ENCODE measurements around the gene PHAF1. TPM values are rescaled to one million over a fixed set of nuclear protein-coding genes. Genes with fewer than 3 reads are reported as not detected.
A peak's percentile ranks its signal among the peaks of the same experiment; 100 is the strongest.

The PHAF1 gene
- total and polyA plus RNA-seq, 2 donors (not counting 1 experiment from before 2014, with no cell fraction given), result 18.8 to 20.7 TPM

DNA sequence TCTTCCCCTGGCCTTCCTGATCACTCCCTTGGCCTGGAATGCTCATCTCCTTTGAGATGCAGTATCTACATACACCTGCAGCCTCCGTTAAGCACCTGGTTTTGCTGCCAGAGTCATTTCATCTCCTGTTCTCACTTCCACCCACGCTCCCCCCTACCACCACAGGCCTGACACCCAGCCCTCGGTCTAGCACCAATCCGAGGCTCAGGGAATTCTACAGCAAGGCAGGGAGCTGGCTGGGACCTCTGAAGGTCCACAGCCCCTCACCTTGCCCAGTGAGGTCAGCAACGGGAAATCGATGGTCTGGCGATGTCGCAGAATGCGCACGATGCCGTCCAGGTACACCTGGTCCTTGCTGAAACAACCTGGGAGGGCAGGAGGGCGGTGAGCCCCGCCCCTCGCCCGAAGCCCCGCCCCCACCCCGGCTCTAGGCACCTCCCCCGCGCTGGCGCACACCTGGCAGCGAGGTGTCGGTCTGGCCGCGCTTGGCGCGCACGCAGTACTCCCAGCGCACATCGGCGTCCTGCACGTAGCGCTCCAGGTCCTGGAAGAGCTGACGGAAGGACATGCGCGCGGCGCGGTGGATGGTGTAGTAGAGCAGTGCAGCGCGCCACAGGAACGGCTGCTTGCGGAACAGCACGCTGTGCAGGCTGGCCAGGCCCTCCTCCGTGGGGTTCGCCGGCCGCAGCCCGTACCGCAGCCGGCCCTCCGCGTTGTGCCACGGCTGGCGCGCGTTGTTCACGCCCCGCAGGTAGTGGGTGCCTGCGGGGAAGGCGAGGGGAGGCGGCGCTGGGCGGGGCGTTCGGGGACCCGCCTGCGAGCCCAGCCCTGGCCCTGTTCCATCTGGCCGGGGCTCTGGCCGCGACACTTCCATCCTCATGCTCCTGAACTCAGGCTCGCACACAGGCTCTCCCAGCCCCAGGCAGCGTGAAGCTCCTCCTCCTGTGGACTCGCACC, 68.3 kb downstream of the PHAF1 start:
- Mint-ChIP-seq H3K4me1 (peaks cover 23% of the 10 kb centered on the region), H3K4me3 (peak overlapping the region; percentile 80), H3K27me3 (peaks cover 36% of the 10 kb centered on the region), H3K27ac (no peak overlapping the region), H3K9me3 (ENCODE audit: insufficient read depth) (no peaks in the 10 kb centered on the region)
- POLR2A ChIA-PET, result interaction anchor here (0.6 to 0.7 kb wide), 2 partner anchors 82 to 199 kb away, joined by 3 to 8 read pairs; no protein-coding TSS in a partner anchor
- WGBS (ENCODE audit: insufficient coverage), result 6% methylated on average over 73 of the region's 73 CpGs
- Histone ChIP-seq H3K36me3 (replicated peaks in 1 of 2; ENCODE audit: control extremely low read depth in 1 of 2, control insufficient read depth in 1 of 2, extremely low read depth in 1 of 2, insufficient read depth in 2 of 2, low read length in 1 of 2) (no peaks in the 10 kb centered on the region), H4K20me1 (ENCODE audit: control insufficient read depth, insufficient read depth, low read length, poor library complexity, severe bottlenecking) (peaks cover 4% of the 10 kb centered on the region), H3K4me2 (replicated peaks; ENCODE audit: low read depth, low read length, poor library complexity, severe bottlenecking) (peak overlapping the region; percentile 86), H3K4me1 (ENCODE audit: control insufficient read depth in 2 of 2, insufficient read depth in 2 of 2, low read length in 2 of 2) (peaks cover 31% of the 10 kb centered on the region in 2 donors), H3K27me3 (replicated peaks in 1 of 4; ENCODE audit: control extremely low read depth in 1 of 4, control insufficient read depth in 3 of 4, insufficient read depth in 4 of 4, low read length in 3 of 4) (peaks cover 0 to 61% (median 26%) of the 10 kb centered on the region in 4 experiments), H3K9ac (ENCODE audit: low read length) (peak overlapping the region; percentile 60), H3K27ac (ENCODE audit: low read length in 2 of 2) (no peak overlapping the region), H3K9me3 (ENCODE audit: control extremely low read depth in 1 of 3, control insufficient read depth in 2 of 3, insufficient read depth in 1 of 3, low read length in 2 of 3) (peaks cover 0 to 10% (median 0%) of the 10 kb centered on the region in 3 donors), H3K79me2 (ENCODE audit: control insufficient read depth, insufficient read depth, low read length) (no peaks in the 10 kb centered on the region), H3K4me3 (ENCODE audit: control extremely low read depth in 1 of 5, extremely low read depth in 1 of 5, insufficient read depth in 1 of 5, low read depth in 2 of 5, low read length in 4 of 5) (peak overlapping the region in 3 of 5 experiments; percentile 36 to 51 (median 49)), H2AFZ (ENCODE audit: insufficient read depth, low read depth, low read length, poor library complexity, severe bottlenecking) (peak overlapping the region; percentile 72)
- peak; percentile 68 for DNase-seq
- intact Hi-C loops (cut with micrococcal nuclease), result no loop called here
- CTCF ChIA-PET, result interaction anchor here (1.0 to 3.6 kb wide), 3 partner anchors 7 to 23 kb away, joined by 4 to 15 read pairs (median 6); no protein-coding TSS in a partner anchor
- ATAC-seq (ENCODE audit: low read depth), result peak; percentile 53
- TF ChIP-seq, protein P1, sequence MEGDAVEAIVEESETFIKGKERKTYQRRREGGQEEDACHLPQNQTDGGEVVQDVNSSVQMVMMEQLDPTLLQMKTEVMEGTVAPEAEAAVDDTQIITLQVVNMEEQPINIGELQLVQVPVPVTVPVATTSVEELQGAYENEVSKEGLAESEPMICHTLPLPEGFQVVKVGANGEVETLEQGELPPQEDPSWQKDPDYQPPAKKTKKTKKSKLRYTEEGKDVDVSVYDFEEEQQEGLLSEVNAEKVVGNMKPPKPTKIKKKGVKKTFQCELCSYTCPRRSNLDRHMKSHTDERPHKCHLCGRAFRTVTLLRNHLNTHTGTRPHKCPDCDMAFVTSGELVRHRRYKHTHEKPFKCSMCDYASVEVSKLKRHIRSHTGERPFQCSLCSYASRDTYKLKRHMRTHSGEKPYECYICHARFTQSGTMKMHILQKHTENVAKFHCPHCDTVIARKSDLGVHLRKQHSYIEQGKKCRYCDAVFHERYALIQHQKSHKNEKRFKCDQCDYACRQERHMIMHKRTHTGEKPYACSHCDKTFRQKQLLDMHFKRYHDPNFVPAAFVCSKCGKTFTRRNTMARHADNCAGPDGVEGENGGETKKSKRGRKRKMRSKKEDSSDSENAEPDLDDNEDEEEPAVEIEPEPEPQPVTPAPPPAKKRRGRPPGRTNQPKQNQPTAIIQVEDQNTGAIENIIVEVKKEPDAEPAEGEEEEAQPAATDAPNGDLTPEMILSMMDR (IDR thresholded peaks at IDR 0.05), result no peak
- TF ChIP-seq EZH2 (IDR thresholded peaks at IDR 0.05; ENCODE audit: borderline replicate concordance, insufficient read depth, low read depth, low read length, poor library complexity, severe bottlenecking), result no peak
